Endothelial cell of hepatic sinusoid (primary cell): ENCODE results near the gene COQ4.

Experiments
- in situ Hi-C: cut with HindIII; loops from 2 replicates; pipeline ENCODE4 v1.10.0; 2017; ENCODE audit warnings: low sequenced_read_pairs

The COQ4 gene

GRCh38 chr9:128339761-128340690, 17.4 kb downstream of the COQ4 start, which contains the start of gene SLC27A4:
SLC27A4 (plus strand) TSS chr9:128340527; CDS start chr9:128343133, 2,606 bp downstream.
- in situ Hi-C loops = no loop called here

GRCh38 chr9:128340691-128341434, 18.2 kb downstream of the COQ4 start:
- in situ Hi-C loops = no loop called here

- in situ Hi-C loops = no loop called here
Measured at GRCh38 chr9:128341435-128341849, 18.8 kb downstream of the COQ4 start.

GRCh38 chr9:128342971-128343680, 20.5 kb downstream of the COQ4 start:
- in situ Hi-C loops = no loop called here

- in situ Hi-C loops = no loop called here
Measured at GRCh38 chr9:128343855-128344254, 21.2 kb downstream of the COQ4 start.

DNA sequence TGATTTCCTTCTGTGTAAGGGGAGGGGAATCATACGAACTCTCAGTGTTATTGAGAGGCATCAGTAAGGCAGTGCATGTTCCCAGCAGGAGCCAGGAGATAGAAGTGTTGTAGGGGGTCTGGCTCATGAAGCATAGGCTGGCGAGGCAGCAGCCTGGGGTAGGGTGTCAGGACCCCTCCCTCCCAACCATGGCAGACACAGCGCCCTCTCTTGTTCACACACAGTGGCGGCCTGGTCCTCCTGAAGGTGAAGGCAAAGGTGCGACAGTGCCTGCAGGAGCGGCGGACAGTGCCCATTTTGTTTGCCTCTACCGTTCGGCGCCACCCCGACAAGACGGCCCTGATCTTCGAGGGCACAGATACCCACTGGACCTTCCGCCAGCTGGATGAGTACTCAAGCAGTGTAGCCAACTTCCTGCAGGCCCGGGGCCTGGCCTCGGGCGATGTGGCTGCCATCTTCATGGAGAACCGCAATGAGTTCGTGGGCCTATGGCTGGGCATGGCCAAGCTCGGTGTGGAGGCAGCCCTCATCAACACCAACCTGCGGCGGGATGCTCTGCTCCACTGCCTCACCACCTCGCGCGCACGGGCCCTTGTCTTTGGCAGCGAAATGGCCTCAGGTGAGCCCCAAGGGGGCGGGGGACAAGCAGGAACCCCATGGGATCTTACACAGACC, 22.4 kb downstream of the COQ4 start:
- in situ Hi-C loops = no loop called here

GRCh38 chr9:128349125-128349524, 26.5 kb downstream of the COQ4 start:
- in situ Hi-C loops = no loop called here

GRCh38 chr9:128349772-128350171, 27.1 kb downstream of the COQ4 start:
- in situ Hi-C loops = no loop called here

GRCh38 chr9:128355451-128355850, 32.8 kb downstream of the COQ4 start:
- in situ Hi-C loops = no loop called here

- in situ Hi-C loops = no loop called here
Measured at GRCh38 chr9:128358090-128358489, 35.5 kb downstream of the COQ4 start.

DNA sequence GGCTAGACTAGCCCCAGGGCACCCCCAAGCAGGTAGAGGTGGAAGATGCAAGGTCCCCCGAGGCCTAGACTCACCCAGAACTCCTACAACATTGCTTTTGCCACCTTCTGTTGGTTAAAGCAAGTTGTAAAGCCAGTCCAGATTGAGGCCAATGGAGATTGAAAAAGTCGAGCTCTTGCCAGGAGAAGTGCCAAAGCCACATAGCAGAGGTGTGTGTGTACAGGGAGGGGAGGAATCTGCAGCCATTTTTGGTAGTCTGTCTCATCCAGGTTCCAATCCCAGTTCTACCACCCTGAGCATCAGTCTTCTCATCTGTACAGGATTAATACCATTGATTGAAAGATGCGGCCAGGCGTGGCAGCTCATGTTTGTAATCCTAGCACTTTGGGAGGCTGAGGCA, 36.2 kb downstream of the COQ4 start:
- in situ Hi-C loops = no loop called here

- in situ Hi-C loops = no loop called here
Measured at GRCh38 chr9:128360826-128361225, 38.2 kb downstream of the COQ4 start.

- in situ Hi-C loops = no loop called here
Measured at GRCh38 chr9:128361296-128361985, 38.8 kb downstream of the COQ4 start.

DNA sequence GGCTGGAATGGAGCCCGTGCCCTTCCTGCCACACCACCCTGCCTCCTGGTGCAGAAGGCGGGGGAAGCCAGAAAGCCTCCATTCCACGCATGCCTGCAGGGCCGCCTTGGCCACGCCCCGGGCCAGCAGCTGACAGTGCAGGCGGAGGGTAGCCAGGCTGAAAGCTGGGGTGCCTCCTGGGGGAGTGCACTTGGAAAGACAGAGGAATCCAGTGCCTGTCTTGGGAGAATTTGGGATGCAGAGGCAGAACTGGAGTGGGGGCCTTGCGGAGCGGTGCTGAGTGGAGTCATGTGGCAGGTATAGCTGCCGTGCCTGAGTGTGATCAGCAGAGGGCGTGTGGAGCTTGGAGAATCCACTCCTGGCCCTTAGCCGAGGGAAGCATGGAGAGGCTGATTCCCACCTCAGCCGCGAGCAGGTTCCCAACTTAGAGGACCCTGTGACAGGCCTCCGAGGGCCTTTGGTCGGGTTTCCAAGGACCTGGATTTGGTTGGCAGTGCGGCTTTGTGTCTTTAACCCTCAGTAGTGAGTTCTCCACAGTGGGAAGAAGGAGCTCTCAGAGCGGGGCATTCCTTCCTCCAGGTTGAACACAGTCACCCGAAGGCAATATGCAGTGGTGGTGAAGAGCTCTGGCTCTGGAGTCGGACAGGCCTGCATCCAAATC, 39.5 kb downstream of the COQ4 start:
- in situ Hi-C loops = no loop called here

GRCh38 chr9:128362774-128363173, 40.1 kb downstream of the COQ4 start:
- in situ Hi-C loops = no loop called here

DNA sequence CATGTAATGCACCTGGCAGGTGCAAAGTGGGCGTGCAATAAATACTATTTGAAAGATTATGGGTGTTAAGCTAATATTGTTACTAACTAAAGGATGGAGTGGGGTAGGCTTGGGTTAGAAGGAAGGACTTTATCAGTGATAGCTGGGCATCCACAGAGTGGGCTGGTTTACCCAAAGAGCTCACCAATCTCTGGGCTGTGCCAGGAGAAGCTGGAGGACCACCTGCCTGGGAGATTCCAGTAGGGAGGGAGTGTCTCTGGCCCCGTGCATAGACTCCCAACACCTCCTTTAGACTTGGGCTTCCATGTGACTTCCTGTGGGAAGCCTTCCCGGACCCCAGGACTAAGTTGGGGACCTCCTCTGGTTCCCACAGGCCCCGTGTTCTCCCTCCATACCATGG, 42.9 kb downstream of the COQ4 start:
- in situ Hi-C loops = no loop called here

- in situ Hi-C loops = no loop called here
Measured at GRCh38 chr9:128369024-128369706, 46.5 kb downstream of the COQ4 start.

- in situ Hi-C loops = no loop called here
Measured at GRCh38 chr9:128370367-128370751, 47.7 kb downstream of the COQ4 start.
